Common myeloid progenitor, CD34-positive (primary cell): Measurements from ENCODE around the gene ZNF385B.

Experiments used
- CTCF ChIA-PET: fragments of 350-600 bp; sonication (Branson Sonifier 250); formaldehyde crosslinking; loops from one replicate; lab custom pipeline; 2021; ENCODE audit warnings: antibody characterized with exemption; lab: Charles Lee
- POLR2A ChIA-PET: fragments of 350-600 bp; sonication (Branson Sonifier 250); formaldehyde crosslinking; loops from one replicate; lab custom pipeline; 2021; ENCODE audit warnings: antibody characterized with exemption; lab: Charles Lee
- DNase-seq, 3 donors: peaks; one replicate each; pipeline versions ENCODE4 v3.0.0 to v3.0.0-alpha.2; 2013
- H3K27ac ChIP-seq, 2 experiments: 1 replicate in 1 of 2; 2 replicates in 1 of 2; pipeline ENCODE4 v1.7.0; 2013; ENCODE audit warnings: inconsistent platforms in 2 of 2, low read length in 2 of 2, mild to moderate bottlenecking in 2 of 2, low read depth in 1 of 2, moderate library complexity in 1 of 2; ENCODE audit not compliant: severe bottlenecking in 2 of 2, insufficient read depth in 1 of 2, poor library complexity in 1 of 2
- H3K27me3 ChIP-seq, 5 experiments: replicated peaks in 2 of 5; 1 replicate in 3 of 5; 2 replicates in 2 of 5; pipeline versions ENCODE4 v1.6.1 to v1.7.0; 2013; ENCODE audit warnings: low read length in 4 of 5, mild to moderate bottlenecking in 2 of 5, moderate library complexity in 2 of 5, inconsistent platforms in 1 of 5; ENCODE audit not compliant: insufficient read depth in 5 of 5, control insufficient read depth in 4 of 5
- H3K36me3 ChIP-seq, 4 experiments: 1 replicate in 2 of 4; 2 replicates in 2 of 4; pipeline versions ENCODE4 v1.6.1 to v1.7.0; 2013; ENCODE audit warnings: low read length in 3 of 4, control low read depth in 1 of 4, mild to moderate bottlenecking in 1 of 4; ENCODE audit not compliant: control insufficient read depth in 4 of 4, insufficient read depth in 4 of 4
- H3K4me1 ChIP-seq, 4 experiments: 1 replicate in 3 of 4; 2 replicates in 1 of 4; pipeline versions ENCODE4 v1.6.1 to v1.7.1; 2013; ENCODE audit warnings: low read length in 3 of 4, mild to moderate bottlenecking in 3 of 4, control low read depth in 1 of 4, inconsistent platforms in 1 of 4, moderate library complexity in 1 of 4; ENCODE audit not compliant: control insufficient read depth in 4 of 4, insufficient read depth in 4 of 4; ENCODE audit errors: control extremely low read depth in 1 of 4
- H3K4me3 ChIP-seq, 7 experiments: 1 replicate in 4 of 7; 2 replicates in 3 of 7; pipeline versions ENCODE4 v1.5.1 to v1.7.0; 2013; ENCODE audit warnings: mild to moderate bottlenecking in 7 of 7, low read length in 6 of 7, moderate library complexity in 6 of 7, inconsistent platforms in 2 of 7, low read depth in 2 of 7, control low read depth in 1 of 7; ENCODE audit not compliant: insufficient read depth in 4 of 7, control insufficient read depth in 1 of 7; ENCODE audit errors: extremely low read depth in 1 of 7
- H3K9me3 ChIP-seq, 5 experiments: 1 replicate in 4 of 5; 2 replicates in 1 of 5; pipeline versions ENCODE4 v1.6.1 to v1.7.1; 2013; ENCODE audit warnings: low read length in 4 of 5, mild to moderate bottlenecking in 2 of 5, inconsistent platforms in 1 of 5, low read depth in 1 of 5, moderate library complexity in 1 of 5; ENCODE audit not compliant: control insufficient read depth in 4 of 5, insufficient read depth in 2 of 5; ENCODE audit errors: control extremely low read depth in 1 of 5
- WGBS: methylation state at CpG from one replicate; pipeline ENCODE4 v1.1.5; 2013; ENCODE audit not compliant: insufficient coverage; 5-methylcytosine and 5-hydroxymethylcytosine counted together

ZNF385B gene

DNA sequence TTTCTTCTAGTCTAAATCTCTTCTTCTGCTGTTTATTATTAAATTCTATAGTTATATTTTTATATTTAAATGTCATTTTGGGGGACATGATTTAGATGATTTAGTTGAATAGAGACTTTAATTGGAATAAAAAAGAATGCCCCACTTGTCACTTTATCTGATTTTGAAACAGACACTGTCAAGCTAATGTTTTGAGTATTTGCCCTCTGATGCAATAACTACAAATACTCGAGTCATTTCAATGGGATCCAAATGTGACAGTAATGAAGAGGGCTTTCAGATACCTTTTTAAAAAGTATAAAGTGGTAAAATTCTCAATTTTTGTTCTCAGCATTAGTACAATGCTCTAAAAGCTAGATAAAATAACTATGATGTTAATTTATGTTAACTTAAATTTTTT lies 339.5 kb downstream of the ZNF385B start:
- POLR2A ChIA-PET = no interaction called here
- H3K27me3 ChIP-seq = peaks cover 0 to 2% (median 0%) of the 10 kb centered on the region in 5 experiments
- H3K4me1 ChIP-seq = no peaks in the 10 kb centered on the region
- no peak for DNase-seq
- H3K27ac ChIP-seq = no peak overlapping the region
- peaks cover 0 to 1% (median 0%) of the 10 kb centered on the region in 5 experiments for H3K9me3 ChIP-seq
- H3K4me3 ChIP-seq = no peak overlapping the region
- no peaks in the 10 kb centered on the region for H3K36me3 ChIP-seq
- CTCF ChIA-PET = no interaction called here
- 100% methylated on average over 1 of the region's 1 CpG for WGBS

DNA sequence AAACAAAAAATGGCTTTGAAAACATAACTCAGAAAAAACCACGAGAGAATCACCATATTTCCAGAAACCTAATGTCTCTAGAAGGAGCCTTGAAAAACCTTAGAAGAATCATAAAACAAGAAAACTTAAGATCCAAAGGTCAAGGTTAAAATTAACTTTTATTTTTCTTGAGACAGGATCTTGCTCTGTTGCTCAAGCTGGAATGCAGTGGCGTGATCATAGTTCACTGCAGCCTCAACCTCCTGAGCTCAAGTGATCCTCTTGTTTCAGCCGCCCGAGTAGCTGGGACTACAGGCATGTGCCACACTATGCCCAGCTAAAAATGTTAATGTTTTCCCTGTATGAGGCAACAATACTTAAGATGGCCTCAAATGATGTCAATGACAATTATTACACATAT lies 342.6 kb downstream of the ZNF385B start:
- Histone ChIP-seq H3K27ac (no peak overlapping the region), H3K4me1 (no peaks in the 10 kb centered on the region), H3K36me3 (no peaks in the 10 kb centered on the region), H3K27me3 (peaks cover 0 to 2% (median 0%) of the 10 kb centered on the region in 5 experiments), H3K9me3 (peaks cover 0 to 1% (median 0%) of the 10 kb centered on the region in 5 experiments), H3K4me3 (no peak overlapping the region)
- ChIA-PET POLR2A (no interaction called here), CTCF (interaction anchor here (0.6 kb wide), 1 partner anchor 1974 kb away, joined by 3 read pairs; no protein-coding TSS in a partner anchor)
- no peak for DNase-seq
- 95% methylated on average over 4 of the region's 4 CpGs for WGBS

DNA sequence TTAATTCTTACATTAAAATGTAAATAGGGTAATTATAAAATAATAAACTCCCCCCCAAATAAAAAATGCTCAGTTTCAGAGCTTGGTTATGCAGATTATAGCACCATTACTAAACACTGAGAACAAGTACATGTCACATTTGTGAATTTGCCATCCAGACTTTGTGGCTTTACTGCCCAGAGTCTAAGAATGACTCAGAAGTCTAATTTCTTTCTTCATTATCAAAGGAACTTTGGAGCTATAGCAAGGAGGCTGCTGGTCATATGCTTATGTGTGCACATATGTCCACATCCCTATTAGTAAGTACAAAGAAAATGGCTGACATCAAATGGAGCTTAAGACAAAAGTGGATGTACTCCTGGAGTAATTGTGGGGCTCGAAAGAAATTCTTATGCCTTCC lies 348.2 kb downstream of the ZNF385B start:
- Histone ChIP-seq H3K9me3 (no peaks in the 10 kb centered on the region), H3K4me3 (no peak overlapping the region), H3K27ac (no peak overlapping the region), H3K36me3 (no peaks in the 10 kb centered on the region), H3K4me1 (no peaks in the 10 kb centered on the region), H3K27me3 (no peaks in the 10 kb centered on the region)
- WGBS = no CpG with 5 or more reads among the region's 1 CpG
- ChIA-PET CTCF (no interaction called here), POLR2A (no interaction called here)
- no peak for DNase-seq

DNA sequence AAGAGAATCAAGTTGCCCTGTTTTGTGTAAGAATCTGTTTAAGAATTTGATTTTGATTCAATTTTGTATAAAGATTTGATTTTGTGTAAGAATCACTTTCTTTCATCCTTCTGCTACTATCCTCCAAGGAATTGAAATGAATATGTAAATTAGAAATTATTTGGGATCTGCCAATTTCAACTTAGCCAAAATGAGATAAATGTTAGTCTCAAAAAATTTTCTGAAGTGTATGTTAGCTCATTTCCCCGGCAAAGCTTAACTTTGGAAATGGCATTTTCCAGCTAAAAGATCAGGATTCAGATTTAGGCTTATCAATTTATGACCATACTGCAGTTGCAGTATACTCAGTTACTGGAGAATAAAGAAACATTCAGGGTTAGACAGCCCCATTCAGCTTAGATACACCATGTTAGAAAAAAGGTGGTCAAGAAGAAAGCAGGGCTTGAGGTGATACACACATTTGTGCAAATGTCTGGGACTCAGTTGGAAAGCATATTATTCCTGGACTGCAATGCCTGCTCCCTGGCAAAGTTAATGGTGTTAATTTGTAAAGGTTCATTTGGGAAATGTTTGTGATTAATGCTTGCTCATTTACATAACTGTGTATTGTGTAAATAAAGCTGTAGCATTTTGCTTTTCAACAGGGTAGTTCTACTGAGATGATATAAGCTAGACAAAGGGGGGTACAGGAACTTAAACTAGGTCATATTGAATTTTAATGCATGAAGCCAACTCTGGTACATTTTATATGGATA lies 349.0 kb downstream of the ZNF385B start:
- no peaks in the 10 kb centered on the region for H3K36me3 ChIP-seq
- WGBS = no CpG with 5 or more reads among the region's 1 CpG
- no peaks in the 10 kb centered on the region for H3K4me1 ChIP-seq
- no peak overlapping the region for H3K4me3 ChIP-seq
- H3K27ac ChIP-seq = no peak overlapping the region
- ChIA-PET CTCF (no interaction called here), POLR2A (no interaction called here)
- DNase-seq = no peak
- H3K9me3 ChIP-seq = no peaks in the 10 kb centered on the region
- no peaks in the 10 kb centered on the region for H3K27me3 ChIP-seq

DNA sequence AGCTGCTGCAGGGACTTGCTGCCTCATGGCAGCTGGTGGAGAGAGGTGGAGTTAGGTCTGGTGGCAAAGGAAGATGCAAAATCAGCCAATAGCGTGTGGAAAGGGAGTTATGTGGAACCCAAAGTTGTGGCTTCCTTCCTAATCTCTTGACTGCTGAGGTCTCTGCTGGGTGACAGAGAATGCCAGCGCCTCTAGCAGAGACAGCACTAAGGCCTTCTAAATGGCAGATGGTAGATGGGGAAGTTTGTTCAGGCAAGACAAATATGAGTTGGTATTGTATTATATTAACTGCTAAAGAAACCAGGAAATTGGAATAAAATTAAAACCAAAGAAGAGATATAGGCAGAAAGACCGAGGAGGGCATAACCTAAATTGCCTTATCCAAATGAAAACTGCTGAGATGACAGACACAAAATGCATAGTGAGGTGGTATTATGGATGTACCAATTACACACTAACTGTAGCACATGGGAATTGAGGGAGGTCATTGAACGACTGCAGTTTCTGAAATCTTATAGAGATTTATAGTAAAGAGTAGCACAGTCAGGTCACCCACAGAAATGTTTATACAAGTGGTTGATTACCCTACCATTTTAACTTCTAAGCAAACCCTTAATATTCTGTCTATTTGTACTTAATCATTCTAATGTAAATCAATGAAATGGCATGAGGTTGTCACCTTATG lies 350.2 kb downstream of the ZNF385B start:
- CTCF ChIA-PET = no interaction called here
- no peak overlapping the region for H3K27ac ChIP-seq
- DNase-seq = no peak
- no peaks in the 10 kb centered on the region for H3K36me3 ChIP-seq
- no peaks in the 10 kb centered on the region for H3K9me3 ChIP-seq
- no peak overlapping the region for H3K4me3 ChIP-seq
- WGBS = 100% methylated on average over 1 of the region's 4 CpGs
- POLR2A ChIA-PET = no interaction called here
- no peaks in the 10 kb centered on the region for H3K27me3 ChIP-seq
- no peaks in the 10 kb centered on the region for H3K4me1 ChIP-seq

DNA sequence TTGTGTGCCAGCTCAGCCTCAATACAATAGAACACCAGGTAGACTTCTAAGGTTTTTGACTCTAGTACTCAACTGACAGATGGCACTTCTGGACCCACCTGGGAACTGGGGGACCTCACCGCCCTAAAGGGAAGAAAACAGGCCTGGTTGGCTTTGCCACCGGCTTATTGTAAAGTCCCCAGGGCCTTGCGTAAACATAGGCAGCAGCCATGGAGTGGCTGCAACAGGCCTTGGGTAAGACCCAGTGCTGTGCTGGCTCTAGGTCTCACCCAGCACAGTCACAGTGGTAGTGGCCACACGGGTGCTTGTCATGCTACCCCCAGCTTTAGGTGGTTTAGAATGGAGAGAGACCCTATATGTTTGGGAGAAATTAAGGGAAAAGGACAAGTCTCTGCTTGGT lies 366.1 kb downstream of the ZNF385B start:
- no peaks in the 10 kb centered on the region for H3K27me3 ChIP-seq
- WGBS = 92% methylated on average over 4 of the region's 4 CpGs
- peaks cover 0 to 5% (median 0%) of the 10 kb centered on the region in 5 experiments for H3K9me3 ChIP-seq
- no peak overlapping the region for H3K4me3 ChIP-seq
- H3K36me3 ChIP-seq = no peaks in the 10 kb centered on the region
- ChIA-PET CTCF (no interaction called here), POLR2A (no interaction called here)
- no peaks in the 10 kb centered on the region for H3K4me1 ChIP-seq
- no peak overlapping the region for H3K27ac ChIP-seq
- DNase-seq = no peak

DNA sequence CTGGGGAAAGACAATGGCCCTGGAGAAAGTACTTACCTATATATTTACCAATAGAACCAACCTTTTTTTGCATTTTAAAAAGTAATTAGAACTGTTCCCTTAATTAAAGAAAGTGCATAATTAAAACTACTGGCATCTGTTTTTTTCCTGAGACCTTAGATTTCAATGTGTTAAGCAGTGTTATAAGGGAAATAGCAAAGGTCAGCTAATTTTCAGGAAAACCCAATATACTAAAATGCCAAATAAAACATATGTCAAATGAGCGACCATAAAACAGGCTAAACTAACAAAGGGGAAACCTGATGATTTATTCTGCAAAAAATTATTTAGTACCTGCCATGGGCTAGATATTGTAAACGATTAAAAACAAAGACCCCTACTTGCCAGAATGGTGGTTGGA lies 372.8 kb downstream of the ZNF385B start:
- Histone ChIP-seq H3K36me3 (no peaks in the 10 kb centered on the region), H3K4me3 (no peak overlapping the region), H3K9me3 (no peaks in the 10 kb centered on the region), H3K27me3 (peaks cover 0 to 3% (median 0%) of the 10 kb centered on the region in 5 experiments), H3K4me1 (no peaks in the 10 kb centered on the region), H3K27ac (no peak overlapping the region)
- no CpG with 5 or more reads among the region's 2 CpGs for WGBS
- POLR2A ChIA-PET = no interaction called here
- no peak for DNase-seq
- CTCF ChIA-PET = no interaction called here
